KMS-11 (cell line): Measurements from ENCODE around the gene MYOM3.

Experiments used
- H2AFZ ChIP-seq: fragments of 200-600 bp; sonication (generic); 2 replicates; pipeline ENCODE4 v1.6.1; 2016; ENCODE audit warnings: antibody characterized with exemption, mixed run types, low read depth
- H3K27ac ChIP-seq: fragments of 200-600 bp; sonication (generic); 2 replicates; pipeline ENCODE4 v1.6.1; 2016; ENCODE audit warnings: mild to moderate bottlenecking, mixed run types
- H3K27me3 ChIP-seq: fragments of 200-600 bp; sonication (generic); 2 replicates; pipeline ENCODE4 v1.6.1; 2017; ENCODE audit warnings: mild to moderate bottlenecking, low read depth, mixed run types, moderate library complexity; ENCODE audit not compliant: insufficient read depth
- H3K36me3 ChIP-seq: fragments of 200-600 bp; sonication (generic); 2 replicates; pipeline ENCODE4 v1.6.1; 2017; ENCODE audit warnings: mild to moderate bottlenecking, mixed run types; ENCODE audit not compliant: insufficient read depth
- H3K4me1 ChIP-seq: fragments of 200-600 bp; sonication (generic); 2 replicates; pipeline ENCODE4 v1.6.1; 2016; ENCODE audit warnings: mild to moderate bottlenecking, low read depth, mixed run types; ENCODE audit not compliant: poor library complexity, severe bottlenecking
- H3K4me2 ChIP-seq: fragments of 200-600 bp; sonication (generic); 2 replicates; pipeline ENCODE4 v1.7.0; 2016; ENCODE audit warnings: mild to moderate bottlenecking, mixed run types
- H3K4me3 ChIP-seq: fragments of 200-600 bp; sonication (generic); IDR thresholded peaks from 2 replicates; pipeline ENCODE4 v1.6.1; 2017; ENCODE audit warnings: low read depth, low read length, mixed read lengths; ENCODE audit not compliant: insufficient read depth
- H3K79me2 ChIP-seq: fragments of 200-600 bp; sonication (generic); 2 replicates; pipeline ENCODE4 v1.6.1; 2016; ENCODE audit warnings: low read depth, mixed run types; ENCODE audit not compliant: insufficient read depth
- H3K9ac ChIP-seq: fragments of 200-600 bp; sonication (generic); 2 replicates; pipeline ENCODE4 v1.6.1; 2016; ENCODE audit warnings: mild to moderate bottlenecking, mixed run types
- H4K20me1 ChIP-seq: fragments of 200-600 bp; sonication (generic); 2 replicates; pipeline ENCODE4 v1.6.1; 2016; ENCODE audit warnings: mild to moderate bottlenecking, mixed run types; ENCODE audit not compliant: insufficient read depth
- CTCF ChIP-seq: fragments of 200-600 bp; sonication (generic); conservative IDR thresholded peaks from 2 replicates; pipeline ENCODE4 v1.6.1; 2017; ENCODE audit warnings: low read depth, mild to moderate bottlenecking, antibody characterized with exemption, low read length, moderate library complexity, mixed read lengths

MYOM3 gene

GRCh38 chr1:24092979-24093378 lies 19.0 kb downstream of the MYOM3 start:
- Histone ChIP-seq H2AFZ (no peak overlapping the region), H3K9ac (no peak overlapping the region), H3K4me2 (no peak overlapping the region), H3K27ac (no peak overlapping the region), H3K4me1 (no peaks in the 10 kb centered on the region), H4K20me1 (no peaks in the 10 kb centered on the region), H3K79me2 (no peaks in the 10 kb centered on the region), H3K27me3 (no peaks in the 10 kb centered on the region), H3K4me3 (no peak overlapping the region), H3K36me3 (no peaks in the 10 kb centered on the region)
- no peak for TF ChIP-seq CTCF

GRCh38 chr1:24091971-24092482 lies 19.9 kb downstream of the MYOM3 start:
- Histone ChIP-seq H3K27me3 (no peaks in the 10 kb centered on the region), H3K4me2 (no peak overlapping the region), H3K9ac (no peak overlapping the region), H4K20me1 (no peaks in the 10 kb centered on the region), H2AFZ (no peak overlapping the region), H3K4me3 (no peak overlapping the region), H3K36me3 (no peaks in the 10 kb centered on the region), H3K27ac (no peak overlapping the region), H3K79me2 (no peaks in the 10 kb centered on the region), H3K4me1 (no peaks in the 10 kb centered on the region)
- TF ChIP-seq CTCF: no peak

- Histone ChIP-seq H3K36me3 (no peaks in the 10 kb centered on the region), H3K27ac (no peak overlapping the region), H3K79me2 (no peaks in the 10 kb centered on the region), H3K9ac (no peak overlapping the region), H3K4me3 (no peak overlapping the region), H3K27me3 (0 out of 2 replicates have a peak, but pooled peaks cover 4% of the 10 kb centered on the region), H2AFZ (no peak overlapping the region), H4K20me1 (no peaks in the 10 kb centered on the region), H3K4me1 (no peaks in the 10 kb centered on the region), H3K4me2 (no peak overlapping the region)
- TF ChIP-seq CTCF: no peak
Observed at GRCh38 chr1:24090736-24091135, 21.2 kb downstream of the MYOM3 start.

GRCh38 chr1:24089743-24090555 lies 22.0 kb downstream of the MYOM3 start:
- Histone ChIP-seq H3K4me2 (no peak overlapping the region), H3K27me3 (0 out of 2 replicates have a peak, but pooled peaks cover 4% of the 10 kb centered on the region), H3K9ac (no peak overlapping the region), H4K20me1 (no peaks in the 10 kb centered on the region), H3K36me3 (no peaks in the 10 kb centered on the region), H3K4me3 (no peak overlapping the region), H2AFZ (no peak overlapping the region), H3K79me2 (no peaks in the 10 kb centered on the region), H3K27ac (no peak overlapping the region), H3K4me1 (no peaks in the 10 kb centered on the region)
- no peak for TF ChIP-seq CTCF
